H9 (cell line): Measurements from ENCODE around the gene HHAT. TPM values are rescaled to one million over a fixed set of nuclear protein-coding genes. Genes with fewer than 3 reads are reported as not detected.

Experiments used
- DNase-seq: peaks from one replicate; pipeline ENCODE4 v3.0.0-alpha.2; 2017
- H2AFZ ChIP-seq: one replicate; pipeline ENCODE4 v1.6.1; 2013; ENCODE audit warnings: mild to moderate bottlenecking, low read length, control low read depth, moderate library complexity
- H2AK5ac ChIP-seq: 2 replicates; pipeline ENCODE4 v1.6.1; 2013; ENCODE audit warnings: low read length, control low read depth, mixed read lengths; ENCODE audit not compliant: insufficient read length
- H2BK120ac ChIP-seq: one replicate; pipeline ENCODE4 v1.6.1; 2013; ENCODE audit warnings: low read depth, mild to moderate bottlenecking, low read length, control low read depth, inconsistent platforms; ENCODE audit not compliant: poor library complexity, severe bottlenecking
- H2BK12ac ChIP-seq: 2 replicates; pipeline ENCODE4 v1.6.1; 2013; ENCODE audit warnings: low read length, control low read depth, mixed read lengths, low read depth; ENCODE audit not compliant: insufficient read length
- H2BK15ac ChIP-seq: 2 replicates; pipeline ENCODE4 v1.6.1; 2013; ENCODE audit warnings: low read depth, low read length, control low read depth
- H2BK20ac ChIP-seq: one replicate; pipeline ENCODE4 v1.6.1; 2013; ENCODE audit warnings: low read depth, mild to moderate bottlenecking, low read length, control low read depth, inconsistent platforms; ENCODE audit not compliant: poor library complexity, severe bottlenecking
- H2BK5ac ChIP-seq: 2 replicates; pipeline ENCODE4 v1.6.1; 2013; ENCODE audit warnings: low read length, control low read depth, mixed read lengths; ENCODE audit not compliant: insufficient read length
- H3K14ac ChIP-seq: 2 replicates; pipeline ENCODE4 v1.6.1; 2013; ENCODE audit warnings: low read length, control low read depth; ENCODE audit not compliant: insufficient read depth
- H3K18ac ChIP-seq: 2 replicates; pipeline ENCODE4 v1.6.1; 2013; ENCODE audit warnings: low read depth, mild to moderate bottlenecking, mixed read lengths, low read length, control low read depth; ENCODE audit not compliant: insufficient read length
- H3K23ac ChIP-seq: 2 replicates; pipeline ENCODE4 v1.6.1; 2013; ENCODE audit warnings: low read length, control low read depth, mixed read lengths, low read depth; ENCODE audit not compliant: insufficient read length
- H3K23me2 ChIP-seq: 2 replicates; pipeline ENCODE4 v1.6.1; 2013; ENCODE audit warnings: low read depth, mild to moderate bottlenecking, mixed read lengths, low read length, control low read depth; ENCODE audit not compliant: insufficient read length, poor library complexity, severe bottlenecking
- H3K27ac ChIP-seq: 2 replicates; pipeline ENCODE4 v1.5.1; 2013; ENCODE audit warnings: low read length, control low read depth, mixed read lengths, low read depth; ENCODE audit not compliant: insufficient read length
- H3K27me3 ChIP-seq: 2 replicates; pipeline ENCODE4 v1.6.1; 2013; ENCODE audit warnings: low read length, control low read depth, inconsistent platforms; ENCODE audit not compliant: insufficient read depth
- H3K4ac ChIP-seq: 2 replicates; pipeline ENCODE4 v1.6.1; 2013; ENCODE audit warnings: low read depth, mild to moderate bottlenecking, control low read depth, inconsistent platforms, low read length, moderate library complexity
- H3K4me1 ChIP-seq: 2 replicates; pipeline ENCODE4 v1.6.1; 2013; ENCODE audit warnings: low read length, control low read depth, inconsistent platforms; ENCODE audit not compliant: insufficient read depth
- H3K4me2 ChIP-seq: 2 replicates; pipeline ENCODE4 v1.6.1; 2013; ENCODE audit warnings: low read length, control low read depth, mixed read lengths; ENCODE audit not compliant: insufficient read length, insufficient read depth
- H3K56ac ChIP-seq: 2 replicates; pipeline ENCODE4 v1.6.1; 2013; ENCODE audit warnings: low read depth, mild to moderate bottlenecking, mixed read lengths, low read length, control low read depth; ENCODE audit not compliant: insufficient read length
- H3K79me1 ChIP-seq: 2 replicates; pipeline ENCODE4 v1.6.1; 2013; ENCODE audit warnings: low read depth, mild to moderate bottlenecking, moderate library complexity, low read length, control low read depth, inconsistent platforms; ENCODE audit not compliant: insufficient read depth, poor library complexity, severe bottlenecking
- H3K79me2 ChIP-seq: 2 replicates; pipeline ENCODE4 v1.6.1; 2013; ENCODE audit warnings: low read length, control low read depth, inconsistent platforms; ENCODE audit not compliant: insufficient read depth
- H3K9ac ChIP-seq: 2 replicates; pipeline ENCODE4 v1.6.1; 2013; ENCODE audit warnings: low read length, control low read depth, mixed read lengths; ENCODE audit not compliant: insufficient read length; ENCODE audit errors: extremely low read depth
- H3K9me3 ChIP-seq: one replicate; pipeline ENCODE4 v1.6.1; 2013; ENCODE audit warnings: low read depth, low read length, inconsistent platforms; ENCODE audit not compliant: control insufficient read depth
- H3T11ph ChIP-seq: one replicate; pipeline ENCODE4 v1.6.1; 2013; ENCODE audit warnings: mild to moderate bottlenecking, low read length, control low read depth, inconsistent platforms
- H4K20me1 ChIP-seq: one replicate; pipeline ENCODE4 v1.6.1; 2013; ENCODE audit not compliant: control insufficient read depth, insufficient read length, insufficient read depth
- H4K5ac ChIP-seq: 2 replicates; pipeline ENCODE4 v1.6.1; 2013; ENCODE audit warnings: low read depth, mild to moderate bottlenecking, mixed read lengths, low read length, control low read depth; ENCODE audit not compliant: insufficient read length
- H4K8ac ChIP-seq: replicated peaks from 2 replicates; pipeline ENCODE4 v1.6.1; 2013; ENCODE audit warnings: low read length, control low read depth, mixed read lengths, low read depth; ENCODE audit not compliant: insufficient read length
- H4K91ac ChIP-seq: 2 replicates; pipeline ENCODE4 v1.6.1; 2013; ENCODE audit warnings: low read depth, mild to moderate bottlenecking, moderate library complexity, mixed read lengths, low read length, control low read depth; ENCODE audit not compliant: insufficient read length
- H3K27ac Mint-ChIP-seq, 3 experiments: 2 replicates in 2 of 3; 3 replicates in 1 of 3; pipeline ENCODE4 v1.8.0; 2020 to 2021; ENCODE audit warnings: mixed read lengths in 3 of 3, mild to moderate bottlenecking in 1 of 3, moderate library complexity in 1 of 3
- H3K27me3 Mint-ChIP-seq: 2 replicates; pipeline ENCODE4 v1.8.0; 2021; ENCODE audit warnings: low read depth, mild to moderate bottlenecking, moderate library complexity, mixed read lengths
- H3K36me3 Mint-ChIP-seq, 3 experiments: 2 replicates in 2 of 3; 3 replicates in 1 of 3; pipeline ENCODE4 v1.8.0; 2020 to 2021; ENCODE audit warnings: low read depth in 3 of 3, mixed read lengths in 3 of 3; ENCODE audit not compliant: insufficient read depth in 1 of 3
- H3K4me1 Mint-ChIP-seq, 2 experiments: 2 replicates each; pipeline ENCODE4 v1.8.0; 2020; ENCODE audit warnings: mixed read lengths in 2 of 2
- H3K4me3 Mint-ChIP-seq, 2 experiments: 2 replicates in 1 of 2; 3 replicates in 1 of 2; pipeline ENCODE4 v1.8.0; 2020 to 2021; ENCODE audit warnings: mild to moderate bottlenecking in 2 of 2, mixed read lengths in 2 of 2, moderate library complexity in 1 of 2
- H3K9me3 Mint-ChIP-seq, 2 experiments: 2 replicates in 1 of 2; 3 replicates in 1 of 2; pipeline ENCODE4 v1.8.0; 2020; ENCODE audit warnings: mild to moderate bottlenecking in 2 of 2, mixed read lengths in 2 of 2, moderate library complexity in 1 of 2
- CTCF ChIP-seq: fragments of 200-600 bp; sonication (generic); conservative IDR thresholded peaks from 3 replicates; pipeline ENCODE4 v1.8.0; 2021; ENCODE audit warnings: antibody characterized with exemption, mild to moderate bottlenecking
- WGBS: extraction: QIAGEN DNeasy Blood & Tissue Kit; methylation state at CpG from one replicate; pipeline ENCODE4 v1.1.7; 2013; ENCODE audit warnings: missing lambda C conversion rate, low lambda C conversion rate, mixed read lengths; ENCODE audit not compliant: insufficient read length; ENCODE audit errors: extremely low coverage; 5-methylcytosine and 5-hydroxymethylcytosine counted together
- total RNA-seq: library from RNA; stranded (reverse); gene quantifications from 2 replicates; pipeline ENCODE4 v1.2.1, GENCODE V29; 2021

HHAT gene
- total RNA-seq, 1 experiment from 2014 or later: 0.48 TPM

- H2BK15ac ChIP-seq: no peak overlapping the region
- H3K4me1 ChIP-seq: no peaks in the 10 kb centered on the region
- no peak overlapping the region for H2AK5ac ChIP-seq
- H3K14ac ChIP-seq: no peak overlapping the region
- H3K36me3 Mint-ChIP-seq: no peaks in the 10 kb centered on the region
- DNase-seq: no peak
- H3K27ac ChIP-seq: no peak overlapping the region
- H3K9ac ChIP-seq: no peak overlapping the region
- H2BK5ac ChIP-seq: no peak overlapping the region
- H3K9me3 ChIP-seq: no peaks in the 10 kb centered on the region
- H3K4me3 Mint-ChIP-seq: no peak overlapping the region
- no peak overlapping the region for H3K4me2 ChIP-seq
- no peak overlapping the region for H2BK20ac ChIP-seq
- peaks cover 8% of the 10 kb centered on the region in 2 experiments for H3K9me3 Mint-ChIP-seq
- H2BK12ac ChIP-seq: no peak overlapping the region
- H3K79me1 ChIP-seq: no peaks in the 10 kb centered on the region
- no peak overlapping the region for H2BK120ac ChIP-seq
- H3K4ac ChIP-seq: no peak overlapping the region
- peaks cover 57% of the 10 kb centered on the region for H3K27me3 Mint-ChIP-seq
- no peak overlapping the region for H3K27ac Mint-ChIP-seq
- peaks cover 10% of the 10 kb centered on the region for H3K27me3 ChIP-seq
- H4K91ac ChIP-seq: no peak overlapping the region
- no peaks in the 10 kb centered on the region for H3K79me2 ChIP-seq
- H3K23ac ChIP-seq: no peak overlapping the region
- TF ChIP-seq CTCF: no peak
- no peaks in the 10 kb centered on the region for H4K20me1 ChIP-seq
- WGBS: no CpG with 5 or more reads among the region's 1 CpG
- no peak overlapping the region for H4K8ac ChIP-seq
- no peak overlapping the region for H3K18ac ChIP-seq
- no peak overlapping the region for H3K56ac ChIP-seq
- peaks cover 8 to 9% of the 10 kb centered on the region in 2 experiments for H3K4me1 Mint-ChIP-seq
- H3T11ph ChIP-seq: no peak overlapping the region
- no peak overlapping the region for H2AFZ ChIP-seq
- H4K5ac ChIP-seq: no peak overlapping the region
- H3K23me2 ChIP-seq: peaks cover 4% of the 10 kb centered on the region
Measured at GRCh38 chr1:210323957-210324356, 4.7 kb upstream of the HHAT start.
